ENCODE data around the gene ADGRG3.

The ADGRG3 gene

GRCh38 chr16:57633383-57634064, 34.6 kb upstream of the ADGRG3 start:
- DNase-seq (ENCODE audit: low read depth), result no peak
- TF ChIP-seq CTCF (IDR thresholded peaks at IDR 0.05; ENCODE audit: insufficient read depth, low read depth, low read length, missing control alignments), result no peak
- H3K4me3 ChIP-seq (ENCODE audit: low read depth, low read length), result no peak overlapping the region

GRCh38 chr16:57634171-57634570, 33.9 kb upstream of the ADGRG3 start:
- no peak for TF ChIP-seq CTCF (IDR thresholded peaks at IDR 0.05; ENCODE audit: insufficient read depth, low read depth, low read length, missing control alignments)
- no peak overlapping the region for H3K4me3 ChIP-seq (ENCODE audit: low read depth, low read length)
- no peak for DNase-seq (ENCODE audit: low read depth)

- no peak overlapping the region for H3K4me3 ChIP-seq (ENCODE audit: low read depth, low read length)
- DNase-seq (ENCODE audit: low read depth), result no peak
- no peak for TF ChIP-seq CTCF (IDR thresholded peaks at IDR 0.05; ENCODE audit: insufficient read depth, low read depth, low read length, missing control alignments)
Observed at GRCh38 chr16:57635266-57636097, 32.6 kb upstream of the ADGRG3 start.

GRCh38 chr16:57636184-57636583, 31.9 kb upstream of the ADGRG3 start:
- DNase-seq (ENCODE audit: low read depth), result no peak
- H3K4me3 ChIP-seq (ENCODE audit: low read depth, low read length), result no peak overlapping the region
- no peak for TF ChIP-seq CTCF (IDR thresholded peaks at IDR 0.05; ENCODE audit: insufficient read depth, low read depth, low read length, missing control alignments)

- TF ChIP-seq CTCF (IDR thresholded peaks at IDR 0.05; ENCODE audit: insufficient read depth, low read depth, low read length, missing control alignments), result no peak
- no peak for DNase-seq (ENCODE audit: low read depth)
- no peak overlapping the region for H3K4me3 ChIP-seq (ENCODE audit: low read depth, low read length)
Observed at GRCh38 chr16:57637020-57637419, 31.1 kb upstream of the ADGRG3 start.

- no peak overlapping the region for H3K4me3 ChIP-seq (ENCODE audit: low read depth, low read length)
- TF ChIP-seq CTCF (IDR thresholded peaks at IDR 0.05; ENCODE audit: insufficient read depth, low read depth, low read length, missing control alignments), result no peak
- DNase-seq (ENCODE audit: low read depth), result no peak
Observed at GRCh38 chr16:57637424-57637823, 30.7 kb upstream of the ADGRG3 start.
